Brain microvascular endothelial cell (primary cell): ENCODE measurements around the gene LCE6A.

Source experiments
- DNase-seq: peaks from one replicate; pipeline ENCODE4 v3.0.0-alpha.2; 2020
- H3K27ac ChIP-seq: fragments of 250-450 bp; sonication (Bioruptor Pico); 2 replicates; pipeline ENCODE4 v1.5.1; 2020; ENCODE audit warnings: mild to moderate bottlenecking, moderate library complexity
- H3K27me3 ChIP-seq: fragments of 250-450 bp; sonication (Bioruptor Pico); replicated peaks from 2 replicates; pipeline ENCODE4 v1.5.1; 2020; ENCODE audit warnings: mild to moderate bottlenecking
- H3K36me3 ChIP-seq: fragments of 250-450 bp; sonication (Bioruptor Pico); replicated peaks from 2 replicates; pipeline ENCODE4 v1.5.1; 2020; ENCODE audit warnings: mild to moderate bottlenecking
- H3K4me3 ChIP-seq: 2 replicates; pipeline ENCODE4 v1.5.1; 2011; ENCODE audit warnings: low read depth, mild to moderate bottlenecking, control low read depth, low read length, moderate library complexity
- CTCF ChIP-seq: IDR thresholded peaks from 2 replicates; pipeline ENCODE4 v1.5.1; 2011; ENCODE audit warnings: low read depth, mild to moderate bottlenecking, moderate library complexity, low read length, control low read depth, inconsistent platforms; ENCODE audit errors: missing control alignments
- in situ Hi-C: cut with HindIII; loops from 2 replicates; pipeline ENCODE4 v1.10.0; 2017; ENCODE audit warnings: low sequenced_read_pairs, low pct_ligation_motif_present

LCE6A gene

GRCh38 chr1:152855661-152856060, 13.0 kb downstream of the LCE6A start:
- Histone ChIP-seq H3K36me3 (no peaks in the 10 kb centered on the region), H3K27ac (no peak overlapping the region), H3K27me3 (no peaks in the 10 kb centered on the region), H3K4me3 (no peak overlapping the region)
- no peak for TF ChIP-seq CTCF
- DNase-seq = no peak
- in situ Hi-C loops = no loop called here

GRCh38 chr1:152858062-152858461, 15.4 kb downstream of the LCE6A start:
- no peak overlapping the region for H3K4me3 ChIP-seq
- TF ChIP-seq CTCF = no peak
- DNase-seq = no peak
- H3K36me3 ChIP-seq = no peaks in the 10 kb centered on the region
- H3K27me3 ChIP-seq = no peaks in the 10 kb centered on the region
- H3K27ac ChIP-seq = no peak overlapping the region
- in situ Hi-C loops = no loop called here

GRCh38 chr1:152859696-152860095, 17.0 kb downstream of the LCE6A start, which contains the start of gene LCE7A:
Gene LCE7A, plus strand, starts transcription at chr1:152859996. Its CDS starts 702 bp downstream, at chr1:152860698.
- in situ Hi-C loops = no loop called here
- H3K27ac ChIP-seq = no peak within 1 kb of the TSS

GRCh38 chr1:152860129-152860528, 17.5 kb downstream of the LCE6A start:
- no peak overlapping the region for H3K4me3 ChIP-seq
- H3K36me3 ChIP-seq = no peaks in the 10 kb centered on the region
- no peak for TF ChIP-seq CTCF
- DNase-seq = no peak
- no peaks in the 10 kb centered on the region for H3K27me3 ChIP-seq
- in situ Hi-C loops = no loop called here
- H3K27ac ChIP-seq = no peak overlapping the region

More at GRCh38 chr1:152859696-152860095, 17.0 kb downstream of the LCE6A start, which contains the start of gene LCE7A:
- no peak for DNase-seq
- TF ChIP-seq CTCF = no peak
- H3K4me3 ChIP-seq = no peak within 1 kb of the TSS
- no peaks in the 10 kb centered on the region for H3K36me3 ChIP-seq
- no peaks in the 10 kb centered on the region for H3K27me3 ChIP-seq

GRCh38 chr1:152861374-152861773, 18.7 kb downstream of the LCE6A start:
- TF ChIP-seq CTCF = no peak
- no peak overlapping the region for H3K4me3 ChIP-seq
- no peaks in the 10 kb centered on the region for H3K36me3 ChIP-seq
- H3K27me3 ChIP-seq = no peaks in the 10 kb centered on the region
- H3K27ac ChIP-seq = no peak overlapping the region
- no peak for DNase-seq
- in situ Hi-C loops = no loop called here

- no peak for DNase-seq
- no peak overlapping the region for H3K4me3 ChIP-seq
- in situ Hi-C loops = no loop called here
- no peaks in the 10 kb centered on the region for H3K36me3 ChIP-seq
- H3K27ac ChIP-seq = no peak overlapping the region
- TF ChIP-seq CTCF = no peak
- H3K27me3 ChIP-seq = no peaks in the 10 kb centered on the region
Measured at GRCh38 chr1:152864443-152864842, 21.8 kb downstream of the LCE6A start.
